Stimulated activated CD8-positive, alpha-beta memory T cell treated with anti-CD3 and anti-CD28 coated beads, Interleukin-15, amount 100 ng/mL, for 48 hours (primary cell): Measurements from ENCODE around the gene CLASP1.

ENCODE experiments used
- DNase-seq, 2 donors: peaks; one replicate each; pipeline ENCODE4 v3.0.0-alpha.2; 2020; ENCODE audit warnings: low read depth in 2 of 2

Gene CLASP1

DNA sequence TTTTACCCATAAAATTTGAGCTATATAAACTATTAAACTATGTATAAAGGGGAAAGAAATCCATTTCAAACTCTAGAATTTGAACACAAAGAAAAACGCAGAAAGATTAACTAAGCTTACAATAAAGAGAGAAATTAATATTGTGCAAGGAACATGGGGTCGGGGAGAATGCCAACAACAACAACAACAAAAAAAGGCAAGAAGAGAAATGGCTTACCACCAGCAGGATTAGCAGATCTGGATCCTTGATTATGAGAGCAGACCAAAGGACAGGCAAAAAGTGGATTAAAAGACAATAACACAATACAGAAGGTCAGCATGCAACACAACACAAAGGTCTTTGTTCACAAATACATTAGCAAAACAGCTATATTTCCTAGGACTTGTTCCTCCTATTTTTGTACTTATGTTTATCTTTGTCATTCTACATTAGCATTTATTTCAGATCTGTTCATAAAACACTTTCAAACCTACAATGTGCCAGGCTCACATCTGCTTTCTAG lies 222.0 kb downstream of the CLASP1 start:
- DNase-seq: no peak

DNA sequence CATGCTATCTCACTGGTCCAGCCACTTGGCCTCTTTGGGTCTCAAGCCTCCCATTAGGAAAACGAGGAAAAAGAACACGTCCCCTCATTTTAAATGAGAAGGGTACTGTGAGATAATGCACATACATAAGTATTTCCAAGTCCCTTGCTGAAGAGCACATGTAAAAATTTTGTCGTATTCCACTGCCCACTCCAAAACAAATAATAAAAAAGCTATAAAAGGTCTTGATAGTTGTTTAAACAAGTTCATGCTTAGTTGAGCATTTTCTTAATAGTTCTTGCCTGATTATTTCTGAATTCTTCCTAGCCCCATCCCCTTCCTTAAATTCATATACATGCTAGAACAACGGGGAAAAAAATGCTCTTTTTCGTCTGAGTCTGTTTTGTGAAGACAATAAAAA lies 228.8 kb downstream of the CLASP1 start:
- no peak for DNase-seq

- no peak for DNase-seq
These were observed 230.1 kb downstream of the CLASP1 start for GRCh38 chr2:121419081-121419699.

DNA sequence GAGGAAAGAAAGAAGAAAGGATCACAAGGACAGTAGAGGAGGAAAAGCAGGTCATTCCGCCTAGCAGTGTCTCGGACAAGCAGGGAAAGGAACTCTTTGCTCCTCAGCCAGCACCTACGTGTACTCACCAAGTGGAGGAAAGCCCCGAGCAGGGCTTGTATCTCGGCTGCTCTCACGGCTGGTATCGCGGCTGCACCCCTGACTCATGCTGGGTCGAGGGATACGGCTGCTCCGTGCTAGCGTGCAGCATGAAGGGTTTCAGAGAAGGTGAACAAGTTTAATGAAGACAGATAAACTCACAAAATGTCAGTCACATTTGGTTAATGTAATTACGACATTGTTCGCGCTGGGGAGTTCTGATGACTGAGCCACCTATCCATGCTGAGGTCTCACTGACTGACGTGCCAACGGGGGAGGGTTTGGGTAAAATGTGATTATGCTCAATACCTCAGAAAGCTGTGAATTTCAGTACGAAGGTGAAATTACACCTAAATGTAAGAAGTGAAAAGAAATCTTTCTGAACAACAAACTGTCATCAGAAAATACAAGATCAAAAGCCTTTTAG lies 230.7 kb downstream of the CLASP1 start:
- no peak for DNase-seq

DNA sequence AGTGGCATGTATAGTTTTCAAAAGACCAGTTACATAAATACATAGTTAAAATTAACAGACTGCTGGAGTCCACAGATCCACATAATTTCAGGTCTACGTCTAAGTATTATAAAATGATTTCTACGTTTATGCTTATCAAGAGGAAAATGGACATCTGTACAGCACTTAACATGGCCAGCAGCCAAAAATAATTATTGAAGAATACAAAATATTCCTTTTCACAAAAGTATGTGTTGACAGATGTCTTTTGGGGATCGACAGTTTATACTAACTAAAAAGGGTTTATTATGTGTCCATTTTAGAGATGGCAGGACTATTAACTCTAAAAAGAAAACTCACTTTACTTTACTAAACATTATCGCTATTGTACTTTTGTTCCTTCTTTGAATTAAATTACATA lies 231.4 kb downstream of the CLASP1 start:
- no peak for DNase-seq

DNA sequence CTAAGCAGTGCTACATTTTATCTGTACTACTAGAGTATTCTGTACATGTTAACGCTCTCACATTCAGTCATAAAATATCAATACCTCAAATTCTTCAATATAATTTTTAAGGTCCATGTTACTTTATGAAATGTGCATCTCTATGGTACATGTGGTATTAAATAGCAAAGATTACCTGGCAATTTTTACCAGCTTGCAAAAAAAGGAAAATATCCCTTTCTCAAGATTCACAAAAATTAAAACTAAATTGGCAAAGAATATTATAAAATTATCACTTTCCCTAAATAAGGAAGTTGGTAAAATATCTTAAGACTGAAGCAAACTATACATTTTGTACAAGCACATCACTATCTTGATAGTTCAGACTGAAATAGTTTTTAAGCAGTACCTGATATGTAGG lies 233.5 kb downstream of the CLASP1 start:
- no peak for DNase-seq

GRCh38 chr2:121412349-121412748 lies 236.9 kb downstream of the CLASP1 start:
- DNase-seq: no peak

GRCh38 chr2:121409966-121410365 lies 239.3 kb downstream of the CLASP1 start:
- no peak for DNase-seq

- no peak for DNase-seq
These were observed 239.9 kb downstream of the CLASP1 start for GRCh38 chr2:121409388-121409787.

DNA sequence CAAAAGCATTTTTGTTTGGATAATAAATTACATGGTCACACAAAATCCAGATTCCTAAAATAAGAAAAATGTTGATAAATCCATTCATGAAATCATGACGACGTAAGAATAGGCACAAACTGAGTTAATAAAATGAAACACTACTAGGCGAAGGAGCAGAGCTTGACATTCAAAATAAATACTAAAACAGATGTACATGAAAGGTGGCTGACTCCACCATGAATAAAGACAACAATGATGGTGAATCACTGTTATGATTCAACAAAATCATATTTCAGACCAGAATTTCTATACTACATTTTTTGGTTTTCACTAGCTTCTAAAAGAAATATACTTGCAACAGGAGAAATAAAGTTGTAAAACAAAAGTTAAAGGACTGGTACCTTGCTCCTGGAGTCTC lies 240.6 kb downstream of the CLASP1 start:
- no peak for DNase-seq

- DNase-seq: no peak
These were observed 244.0 kb downstream of the CLASP1 start for GRCh38 chr2:121405233-121405632.

GRCh38 chr2:121400201-121400600 lies 249.1 kb downstream of the CLASP1 start:
- DNase-seq: no peak

DNA sequence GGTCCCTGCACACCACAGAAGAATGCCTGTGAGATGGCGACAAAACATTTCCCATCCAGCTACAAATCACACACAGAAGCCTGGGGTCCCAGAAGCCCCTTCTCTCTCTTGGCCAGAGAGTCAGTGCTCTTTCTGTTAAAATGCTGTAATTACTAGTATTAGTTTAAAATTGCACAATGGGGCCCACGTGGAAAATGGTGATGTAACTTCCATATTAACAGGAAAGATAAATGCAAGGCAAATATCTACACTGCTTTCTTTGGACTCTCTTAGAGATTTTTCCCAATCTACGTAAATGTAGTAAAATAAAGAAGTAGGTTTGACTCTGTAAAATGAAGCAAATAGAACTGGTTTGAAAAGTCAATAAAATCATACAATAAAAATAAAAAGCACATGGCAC lies 250.4 kb downstream of the CLASP1 start:
- DNase-seq: no peak

- DNase-seq: no peak
These were observed 259.1 kb downstream of the CLASP1 start for GRCh38 chr2:121390082-121390692.

DNA sequence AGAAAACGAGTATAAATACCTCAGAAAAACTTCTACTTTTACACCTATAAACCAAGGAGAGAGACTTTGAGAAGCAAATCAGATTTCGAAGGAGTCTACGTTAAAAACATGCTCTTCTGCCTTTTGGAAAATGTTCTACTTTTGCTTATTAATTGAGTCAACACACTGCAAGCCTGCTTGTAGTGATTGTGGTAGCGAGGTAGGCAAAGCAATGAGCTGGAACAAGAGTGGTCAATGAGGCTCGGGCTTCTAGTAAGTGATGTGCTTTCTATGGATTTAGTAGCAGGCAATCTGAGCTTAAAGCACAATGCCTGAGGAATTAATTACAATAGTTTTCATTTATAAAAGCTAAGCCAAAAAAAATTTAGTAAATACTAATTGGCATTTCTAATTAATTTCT lies 260.9 kb downstream of the CLASP1 start:
- no peak for DNase-seq

- DNase-seq: no peak
These were observed 261.5 kb downstream of the CLASP1 start for GRCh38 chr2:121387591-121388325.

DNA sequence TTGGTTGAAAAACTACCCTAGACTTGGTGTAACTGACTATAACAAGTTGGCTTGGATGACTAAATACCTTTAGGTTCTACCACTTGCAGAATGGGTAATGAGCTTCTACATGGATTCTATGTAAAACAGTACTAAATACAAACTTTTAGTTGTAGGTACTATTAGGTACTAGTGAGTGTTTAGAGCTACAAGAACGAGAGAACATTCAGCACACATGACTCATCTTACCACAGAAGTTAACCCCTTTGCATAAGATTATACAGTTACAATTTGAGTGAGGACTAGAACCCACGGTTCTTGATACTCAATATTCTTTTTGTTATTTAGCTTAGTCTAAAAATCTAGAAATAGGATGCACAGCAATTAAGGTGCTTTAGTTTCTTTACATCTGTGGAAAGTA lies 262.6 kb downstream of the CLASP1 start:
- DNase-seq: no peak

GRCh38 chr2:121386102-121386501 lies 263.2 kb downstream of the CLASP1 start:
- no peak for DNase-seq

DNA sequence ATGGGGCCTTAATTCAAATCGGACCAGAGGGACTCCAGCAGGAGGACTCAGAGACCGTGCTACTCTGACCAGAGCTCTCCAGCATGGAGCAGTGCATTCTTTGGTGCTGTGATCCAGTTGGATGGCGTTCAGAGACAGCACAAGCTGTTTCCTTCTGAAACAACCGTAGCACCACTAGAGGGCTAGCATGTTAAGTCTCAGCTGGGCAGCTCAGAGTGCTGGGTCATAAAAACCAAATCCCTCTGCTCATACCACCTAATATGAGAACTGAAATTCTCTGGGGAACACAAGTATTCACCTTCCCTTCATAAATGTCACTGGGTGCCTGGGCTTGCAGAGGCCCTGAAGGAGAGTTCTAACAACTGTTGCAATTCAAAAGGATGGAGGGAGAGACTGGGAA lies 266.5 kb downstream of the CLASP1 start:
- no peak for DNase-seq

GRCh38 chr2:121377646-121378045 lies 271.6 kb downstream of the CLASP1 start:
- no peak for DNase-seq

- DNase-seq: no peak
These were observed 272.6 kb downstream of the CLASP1 start for GRCh38 chr2:121376535-121377250.

- DNase-seq: no peak
These were observed 273.6 kb downstream of the CLASP1 start for GRCh38 chr2:121375621-121376159.
